Activated naive CD8-positive, alpha-beta T cell (primary cell): ENCODE data around the gene MYOF.

Experiments
- H3K27ac Mint-ChIP-seq: one replicate; pipeline ENCODE4 v1.8.0; 2021; ENCODE audit warnings: mixed read lengths
- H3K27me3 Mint-ChIP-seq: one replicate; pipeline ENCODE4 v1.8.0; 2021; ENCODE audit warnings: mixed read lengths
- H3K36me3 Mint-ChIP-seq: one replicate; pipeline ENCODE4 v1.8.0; 2021; ENCODE audit warnings: mixed read lengths
- H3K4me1 Mint-ChIP-seq: one replicate; pipeline ENCODE4 v1.8.0; 2021; ENCODE audit warnings: low read depth, mixed read lengths
- H3K4me3 Mint-ChIP-seq: one replicate; pipeline ENCODE4 v1.8.0; 2021; ENCODE audit warnings: mild to moderate bottlenecking, mixed read lengths
- H3K9me3 Mint-ChIP-seq: one replicate; pipeline ENCODE4 v1.8.0; 2021; ENCODE audit warnings: low read depth, mixed read lengths

MYOF gene

GRCh38 chr10:93352638-93353383, 129.3 kb downstream of the MYOF start:
- Mint-ChIP-seq H3K4me1 (peaks cover 4% of the 10 kb centered on the region), H3K9me3 (no peaks in the 10 kb centered on the region), H3K27ac (no peak overlapping the region), H3K36me3 (no peaks in the 10 kb centered on the region), H3K27me3 (peaks cover 15% of the 10 kb centered on the region), H3K4me3 (no peak overlapping the region)

- Mint-ChIP-seq H3K9me3 (no peaks in the 10 kb centered on the region), H3K27ac (peak overlapping the region; percentile 41), H3K36me3 (no peaks in the 10 kb centered on the region), H3K4me1 (peaks cover 4% of the 10 kb centered on the region), H3K27me3 (peaks cover 2% of the 10 kb centered on the region), H3K4me3 (no peak overlapping the region)
These were observed 135.4 kb downstream of the MYOF start for GRCh38 chr10:93346694-93347093.

DNA sequence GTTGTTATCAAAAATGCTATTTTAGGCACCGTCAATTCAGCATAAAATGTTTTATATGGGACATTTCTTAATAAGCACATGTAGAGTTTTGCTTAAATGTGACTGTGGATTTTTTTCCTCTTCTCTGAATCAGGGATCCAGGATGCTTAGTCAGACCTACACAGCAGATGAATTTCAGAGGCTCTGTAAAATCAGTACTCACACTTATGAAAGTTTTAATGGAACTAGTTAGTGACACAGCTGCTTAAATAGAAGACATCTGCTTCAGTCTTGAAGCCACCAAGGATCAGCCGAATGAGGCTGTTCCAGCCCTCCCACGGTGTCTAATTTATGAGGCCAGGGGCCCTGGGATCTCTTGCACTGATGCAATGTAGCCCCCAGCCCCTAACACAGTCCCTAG, 136.0 kb downstream of the MYOF start:
- Mint-ChIP-seq H3K9me3 (no peaks in the 10 kb centered on the region), H3K36me3 (no peaks in the 10 kb centered on the region), H3K4me1 (peaks cover 4% of the 10 kb centered on the region), H3K27me3 (peaks cover 2% of the 10 kb centered on the region), H3K27ac (no peak overlapping the region), H3K4me3 (no peak overlapping the region)

- Mint-ChIP-seq H3K9me3 (no peaks in the 10 kb centered on the region), H3K27ac (no peak overlapping the region), H3K4me3 (no peak overlapping the region), H3K27me3 (peaks cover 3% of the 10 kb centered on the region), H3K4me1 (peaks cover 4% of the 10 kb centered on the region), H3K36me3 (no peaks in the 10 kb centered on the region)
These were observed 137.4 kb downstream of the MYOF start for GRCh38 chr10:93344691-93345090.

GRCh38 chr10:93342921-93343320, 139.2 kb downstream of the MYOF start:
- no peak overlapping the region for H3K4me3 Mint-ChIP-seq
- H3K9me3 Mint-ChIP-seq: no peaks in the 10 kb centered on the region
- peaks cover 4% of the 10 kb centered on the region for H3K27me3 Mint-ChIP-seq
- peaks cover 4% of the 10 kb centered on the region for H3K4me1 Mint-ChIP-seq
- H3K36me3 Mint-ChIP-seq: no peaks in the 10 kb centered on the region
- no peak overlapping the region for H3K27ac Mint-ChIP-seq

DNA sequence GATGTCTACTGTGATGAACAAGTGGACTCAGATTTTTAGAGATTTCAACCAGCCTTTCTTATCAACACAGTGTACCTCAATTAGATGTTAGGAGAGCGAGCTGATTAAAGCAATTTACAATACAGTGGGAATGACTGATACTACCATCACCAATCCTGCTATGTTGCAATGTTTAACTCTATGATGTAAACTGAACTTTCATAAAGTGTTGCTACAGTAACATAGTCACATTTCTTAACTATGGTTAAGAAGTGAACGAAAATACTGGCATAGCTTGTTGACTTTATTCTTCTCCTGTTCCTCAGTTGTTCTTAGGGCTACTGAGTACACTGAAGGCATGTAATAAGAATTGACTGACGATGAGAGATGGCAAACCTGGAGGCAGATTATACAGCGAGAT, 139.8 kb downstream of the MYOF start:
- H3K4me3 Mint-ChIP-seq: no peak overlapping the region
- H3K9me3 Mint-ChIP-seq: no peaks in the 10 kb centered on the region
- H3K27me3 Mint-ChIP-seq: peaks cover 4% of the 10 kb centered on the region
- H3K4me1 Mint-ChIP-seq: peaks cover 4% of the 10 kb centered on the region
- H3K27ac Mint-ChIP-seq: no peak overlapping the region
- no peaks in the 10 kb centered on the region for H3K36me3 Mint-ChIP-seq

DNA sequence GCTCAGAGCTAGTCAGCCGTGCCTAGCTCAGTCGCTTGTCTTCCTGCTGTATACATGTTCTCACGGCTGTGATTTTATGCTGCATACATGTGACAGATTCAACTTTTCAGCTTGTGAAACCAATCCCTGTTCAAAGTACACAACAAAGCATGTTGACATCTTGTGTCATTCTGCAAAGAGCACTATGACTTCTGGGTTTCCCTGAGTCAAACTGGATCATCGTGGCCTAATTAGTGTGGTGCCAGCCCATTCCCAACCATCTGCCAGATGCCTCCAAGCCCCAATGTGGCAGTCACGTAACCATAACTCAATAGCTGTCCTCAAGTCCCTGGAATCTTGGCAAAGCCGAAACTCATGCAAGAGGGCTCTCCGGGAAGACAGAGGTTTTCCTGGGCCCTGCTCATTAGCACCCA, 144.8 kb downstream of the MYOF start:
- no peak overlapping the region for H3K4me3 Mint-ChIP-seq
- no peaks in the 10 kb centered on the region for H3K4me1 Mint-ChIP-seq
- no peaks in the 10 kb centered on the region for H3K9me3 Mint-ChIP-seq
- H3K27ac Mint-ChIP-seq: no peak overlapping the region
- H3K36me3 Mint-ChIP-seq: no peaks in the 10 kb centered on the region
- H3K27me3 Mint-ChIP-seq: peaks cover 4% of the 10 kb centered on the region

GRCh38 chr10:93336678-93337077, 145.5 kb downstream of the MYOF start:
- no peaks in the 10 kb centered on the region for H3K9me3 Mint-ChIP-seq
- H3K27me3 Mint-ChIP-seq: peaks cover 4% of the 10 kb centered on the region
- no peaks in the 10 kb centered on the region for H3K4me1 Mint-ChIP-seq
- no peak overlapping the region for H3K4me3 Mint-ChIP-seq
- no peak overlapping the region for H3K27ac Mint-ChIP-seq
- H3K36me3 Mint-ChIP-seq: no peaks in the 10 kb centered on the region

DNA sequence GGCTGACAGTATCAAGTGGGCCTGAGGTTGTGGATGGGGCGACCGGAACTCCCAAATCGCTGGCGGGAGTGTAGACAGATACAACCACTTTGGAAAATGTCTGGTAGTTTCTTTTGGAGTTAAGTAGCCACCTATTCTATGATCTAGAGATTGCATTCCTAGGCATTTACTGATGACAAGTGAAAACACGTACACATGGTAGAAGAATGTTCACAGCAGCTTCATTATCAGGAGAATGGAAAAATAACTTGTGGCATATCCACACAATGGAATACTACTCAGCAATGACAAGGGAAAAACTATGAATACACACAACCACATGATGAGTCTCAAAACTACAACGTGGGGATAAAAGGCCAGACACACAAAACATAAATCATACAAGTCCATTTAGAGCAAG, 146.0 kb downstream of the MYOF start:
- H3K4me1 Mint-ChIP-seq: no peaks in the 10 kb centered on the region

DNA sequence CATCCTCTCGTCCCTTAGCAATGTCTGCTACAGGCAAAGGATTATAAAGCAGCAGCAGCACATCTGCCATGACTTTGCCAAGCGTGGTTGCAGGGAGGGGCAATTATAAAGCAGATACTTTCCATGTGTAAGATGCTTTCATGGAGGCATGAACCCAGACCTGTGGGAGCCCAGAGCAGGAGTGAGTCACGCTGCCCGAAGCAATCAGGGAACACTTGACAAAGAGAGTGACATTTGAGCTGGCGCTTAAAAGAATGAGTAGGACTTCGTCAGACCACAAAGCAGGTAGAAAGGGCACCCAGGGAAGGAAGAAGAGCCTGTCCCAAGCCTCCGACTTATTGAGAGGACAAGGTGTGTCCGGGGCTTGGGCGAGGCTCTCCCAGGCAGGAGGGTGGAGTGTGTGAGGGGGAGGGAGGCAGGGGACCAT, 147.2 kb downstream of the MYOF start:
- no peaks in the 10 kb centered on the region for H3K36me3 Mint-ChIP-seq
- H3K27ac Mint-ChIP-seq: no peak overlapping the region
- no peaks in the 10 kb centered on the region for H3K9me3 Mint-ChIP-seq
- H3K27me3 Mint-ChIP-seq: peaks cover 2% of the 10 kb centered on the region
- H3K4me3 Mint-ChIP-seq: no peak overlapping the region
- no peaks in the 10 kb centered on the region for H3K4me1 Mint-ChIP-seq

More for the DNA sequence above, 146.0 kb downstream of the MYOF start:
- H3K9me3 Mint-ChIP-seq: no peaks in the 10 kb centered on the region
- no peaks in the 10 kb centered on the region for H3K36me3 Mint-ChIP-seq
- peaks cover 4% of the 10 kb centered on the region for H3K27me3 Mint-ChIP-seq
- no peak overlapping the region for H3K4me3 Mint-ChIP-seq
- no peak overlapping the region for H3K27ac Mint-ChIP-seq

GRCh38 chr10:93334181-93334580, 148.0 kb downstream of the MYOF start:
- Mint-ChIP-seq H3K9me3 (no peaks in the 10 kb centered on the region), H3K36me3 (no peaks in the 10 kb centered on the region), H3K27me3 (peaks cover 2% of the 10 kb centered on the region), H3K4me3 (no peak overlapping the region), H3K27ac (no peak overlapping the region), H3K4me1 (no peaks in the 10 kb centered on the region)

- no peak overlapping the region for H3K27ac Mint-ChIP-seq
These were observed 148.7 kb downstream of the MYOF start for GRCh38 chr10:93333278-93333978.

DNA sequence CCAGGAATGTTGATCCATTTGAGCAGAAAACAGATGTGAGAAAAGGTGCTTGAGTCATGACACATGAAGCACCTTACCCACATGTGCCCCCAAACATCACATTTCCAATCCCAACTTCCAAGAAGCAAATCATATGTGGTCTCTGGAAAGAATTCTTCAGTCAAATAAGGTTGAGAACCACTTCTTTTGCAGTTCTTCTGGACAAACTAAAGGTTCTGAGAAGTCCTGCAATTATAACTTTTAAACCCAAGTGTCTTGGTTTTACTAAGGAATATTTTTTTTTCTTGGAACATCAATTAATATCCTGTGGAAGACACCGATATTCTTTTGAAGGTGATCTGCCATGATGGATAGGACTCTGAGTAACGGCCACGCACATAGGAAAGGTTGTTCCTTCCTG, 151.3 kb downstream of the MYOF start:
- Mint-ChIP-seq H3K4me1 (no peaks in the 10 kb centered on the region), H3K36me3 (no peaks in the 10 kb centered on the region), H3K27ac (no peak overlapping the region), H3K27me3 (peaks cover 2% of the 10 kb centered on the region), H3K4me3 (no peak overlapping the region), H3K9me3 (no peaks in the 10 kb centered on the region)

More at GRCh38 chr10:93333278-93333978, 148.7 kb downstream of the MYOF start:
- H3K9me3 Mint-ChIP-seq: no peaks in the 10 kb centered on the region
- no peaks in the 10 kb centered on the region for H3K36me3 Mint-ChIP-seq
- H3K27me3 Mint-ChIP-seq: peaks cover 4% of the 10 kb centered on the region
- no peak overlapping the region for H3K4me3 Mint-ChIP-seq
- H3K4me1 Mint-ChIP-seq: no peaks in the 10 kb centered on the region

- Mint-ChIP-seq H3K27me3 (peaks cover 2% of the 10 kb centered on the region), H3K9me3 (no peaks in the 10 kb centered on the region), H3K4me3 (no peak overlapping the region), H3K36me3 (no peaks in the 10 kb centered on the region), H3K27ac (no peak overlapping the region), H3K4me1 (no peaks in the 10 kb centered on the region)
These were observed 162.2 kb downstream of the MYOF start for GRCh38 chr10:93319896-93320295.

GRCh38 chr10:93319096-93319495, 163.0 kb downstream of the MYOF start:
- no peaks in the 10 kb centered on the region for H3K4me1 Mint-ChIP-seq
- no peaks in the 10 kb centered on the region for H3K36me3 Mint-ChIP-seq
- no peaks in the 10 kb centered on the region for H3K9me3 Mint-ChIP-seq
- H3K27ac Mint-ChIP-seq: no peak overlapping the region
- peaks cover 2% of the 10 kb centered on the region for H3K27me3 Mint-ChIP-seq
- H3K4me3 Mint-ChIP-seq: no peak overlapping the region
